SH-SY5Y (cell line): ENCODE measurements around the gene ALDH3B2.

Experiments used
- GATA2 ChIP-seq: IDR thresholded peaks from 2 replicates; pipeline ENCODE4 v1.6.1; 2011; ENCODE audit warnings: mild to moderate bottlenecking, low read depth, low read length
- GATA3 ChIP-seq: IDR thresholded peaks from 2 replicates; pipeline ENCODE4 v1.6.1; 2011; ENCODE audit warnings: low read depth, mild to moderate bottlenecking, low read length, moderate library complexity

The ALDH3B2 gene

DNA sequence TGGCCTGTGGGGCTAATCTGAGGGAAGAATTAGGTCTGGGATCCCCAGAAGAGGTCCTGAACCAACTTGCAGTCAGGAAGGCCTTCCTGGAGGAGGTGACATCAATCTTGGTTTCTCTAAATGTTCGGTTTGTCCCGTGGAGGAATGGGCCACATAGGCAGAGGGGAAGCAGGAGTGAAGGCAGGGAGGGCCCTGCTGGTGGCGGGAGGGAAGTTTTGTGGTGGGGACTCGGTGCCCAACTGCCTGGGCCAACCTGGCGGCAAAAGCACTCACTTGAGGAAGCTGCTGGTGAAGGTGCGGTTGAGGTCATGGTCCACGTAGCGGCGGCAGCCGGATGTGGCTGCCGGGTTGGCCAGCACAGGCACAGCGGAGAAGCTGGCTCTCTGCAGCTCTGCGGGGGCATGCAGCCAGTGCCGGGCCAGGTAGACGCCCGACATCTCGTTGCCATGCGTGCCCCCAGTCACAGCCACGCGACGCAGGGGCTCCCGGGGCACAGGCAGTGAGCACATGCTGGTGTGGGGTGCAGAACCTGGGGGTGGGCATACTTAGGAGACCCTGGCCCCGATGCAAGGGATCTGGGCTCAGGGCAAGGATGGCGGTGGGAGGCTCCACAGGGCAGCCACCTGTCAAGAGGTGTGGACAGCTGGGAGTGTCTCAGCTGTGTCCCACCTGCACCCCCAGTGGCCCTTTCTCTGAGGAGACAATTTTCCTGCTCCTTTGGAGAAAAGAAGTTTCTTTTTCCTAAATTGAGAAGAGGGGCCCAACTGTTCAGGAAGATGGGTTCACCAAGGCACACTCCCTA is 27.7 kb downstream of the ALDH3B2 start:
- TF ChIP-seq GATA2, result no peak

DNA sequence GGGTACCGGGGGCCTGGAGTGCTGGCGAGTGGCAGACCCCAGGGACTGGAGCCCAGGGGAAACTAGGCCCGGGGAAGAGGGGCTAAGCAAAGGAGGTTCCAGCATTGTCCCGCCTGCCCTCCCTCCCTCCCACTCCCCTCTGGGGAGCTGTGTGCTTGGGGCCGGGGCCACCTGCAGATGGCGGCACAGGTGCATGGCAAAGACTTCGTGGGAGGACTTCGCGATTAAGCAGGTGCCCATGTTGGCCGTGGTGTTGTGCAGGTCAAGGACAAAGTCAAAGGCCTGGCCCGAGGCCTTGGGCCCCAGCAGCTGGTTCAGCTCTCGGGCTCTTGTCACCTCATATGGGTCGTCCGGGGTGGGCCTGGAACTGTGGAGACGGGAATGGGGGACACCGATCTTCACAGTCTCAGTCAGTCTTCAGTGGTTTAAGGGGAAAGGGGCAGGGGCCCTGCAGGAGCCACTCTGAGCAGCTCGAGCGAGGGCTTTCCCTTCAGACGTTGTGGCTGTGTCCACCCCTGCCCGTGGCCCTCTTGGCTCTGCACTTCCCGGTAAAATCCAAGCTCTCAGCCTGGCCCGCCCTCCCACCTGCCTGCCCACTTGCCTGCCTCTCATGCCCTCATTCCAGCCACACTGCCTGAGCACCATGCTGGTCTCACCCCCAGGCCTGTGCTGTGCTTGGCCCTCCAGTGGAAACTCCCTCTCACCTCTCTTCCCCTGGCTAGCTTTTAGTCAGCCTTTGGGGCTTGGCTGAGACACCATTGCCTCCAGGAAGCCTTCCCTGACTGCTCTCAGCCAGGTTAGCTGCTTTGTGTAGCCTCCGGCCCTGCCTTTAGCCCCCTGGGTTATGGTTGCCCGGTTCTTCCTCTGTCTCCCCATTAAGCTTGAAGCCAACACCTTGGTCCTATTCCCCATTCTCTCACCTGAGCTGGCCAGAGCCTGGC is 28.6 kb downstream of the ALDH3B2 start:
- TF ChIP-seq GATA2, result no peak
- TF ChIP-seq GATA3, result no peak

DNA sequence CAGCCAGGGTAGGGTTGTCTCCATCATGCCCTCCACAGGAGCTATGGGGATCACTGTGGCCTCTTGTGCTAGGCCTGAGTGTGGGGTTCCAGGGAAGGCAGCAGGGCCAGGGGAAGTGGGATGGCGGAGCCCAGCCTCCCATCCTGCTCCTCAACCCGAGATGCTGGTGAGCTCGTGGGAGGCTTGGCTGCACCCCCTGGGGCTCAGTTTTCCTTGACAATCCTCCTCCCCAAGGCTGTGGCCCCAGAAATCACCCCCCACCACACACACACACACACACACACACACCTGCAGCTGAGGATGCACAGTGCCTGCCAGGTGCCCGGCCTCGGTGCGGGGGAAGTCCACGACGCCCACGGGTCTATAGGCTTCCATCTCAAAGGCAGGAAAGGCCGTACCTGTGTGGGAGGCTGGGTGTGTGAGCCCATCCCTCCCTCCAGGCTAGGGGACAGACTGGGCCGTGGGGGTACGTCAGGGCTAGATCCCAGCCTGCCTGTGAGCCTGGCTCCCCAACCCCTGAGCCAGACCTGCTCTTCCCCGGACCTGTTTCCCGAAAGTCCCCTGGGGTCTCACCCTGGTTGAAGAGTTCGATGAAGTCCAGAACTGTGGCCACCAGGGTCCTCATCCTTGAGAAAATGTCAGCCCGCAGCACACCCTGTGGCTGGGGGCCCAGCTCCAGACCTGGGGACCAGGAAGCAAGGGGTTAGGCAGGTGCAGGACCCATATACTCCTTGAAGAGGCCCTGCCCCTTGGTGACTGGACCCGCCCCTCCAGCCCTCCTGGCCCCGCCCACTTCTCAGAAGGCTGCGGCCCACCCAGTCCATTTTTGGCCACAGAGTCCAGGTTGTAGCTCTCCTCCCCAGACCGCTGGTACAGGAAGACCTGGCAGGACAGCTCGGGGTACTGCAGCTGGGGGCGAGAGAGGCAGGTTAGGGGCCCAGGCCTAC is 29.7 kb downstream of the ALDH3B2 start:
- TF ChIP-seq GATA2 (no peak), GATA3 (no peak)

DNA sequence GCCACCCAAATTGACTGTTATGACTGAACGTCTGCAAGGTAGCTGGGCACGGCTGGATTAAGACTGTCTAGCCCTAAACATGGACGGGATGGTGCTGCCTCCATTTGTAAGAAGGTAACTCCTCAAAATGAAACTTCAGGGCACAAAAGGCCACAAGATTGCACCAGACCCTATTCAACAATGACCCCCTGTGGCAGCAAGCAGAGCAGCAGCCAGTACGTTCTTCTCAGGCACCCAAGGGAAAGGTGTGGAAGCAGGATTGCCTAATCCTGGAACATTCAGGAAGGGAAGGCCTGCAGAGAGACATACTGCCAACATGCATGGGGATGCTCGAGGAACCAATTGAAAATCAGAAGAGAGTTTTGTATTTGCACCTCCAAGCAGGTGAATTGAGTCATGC is 30.4 kb downstream of the ALDH3B2 start:
- no peak for TF ChIP-seq GATA2
- TF ChIP-seq GATA3, result no peak

DNA sequence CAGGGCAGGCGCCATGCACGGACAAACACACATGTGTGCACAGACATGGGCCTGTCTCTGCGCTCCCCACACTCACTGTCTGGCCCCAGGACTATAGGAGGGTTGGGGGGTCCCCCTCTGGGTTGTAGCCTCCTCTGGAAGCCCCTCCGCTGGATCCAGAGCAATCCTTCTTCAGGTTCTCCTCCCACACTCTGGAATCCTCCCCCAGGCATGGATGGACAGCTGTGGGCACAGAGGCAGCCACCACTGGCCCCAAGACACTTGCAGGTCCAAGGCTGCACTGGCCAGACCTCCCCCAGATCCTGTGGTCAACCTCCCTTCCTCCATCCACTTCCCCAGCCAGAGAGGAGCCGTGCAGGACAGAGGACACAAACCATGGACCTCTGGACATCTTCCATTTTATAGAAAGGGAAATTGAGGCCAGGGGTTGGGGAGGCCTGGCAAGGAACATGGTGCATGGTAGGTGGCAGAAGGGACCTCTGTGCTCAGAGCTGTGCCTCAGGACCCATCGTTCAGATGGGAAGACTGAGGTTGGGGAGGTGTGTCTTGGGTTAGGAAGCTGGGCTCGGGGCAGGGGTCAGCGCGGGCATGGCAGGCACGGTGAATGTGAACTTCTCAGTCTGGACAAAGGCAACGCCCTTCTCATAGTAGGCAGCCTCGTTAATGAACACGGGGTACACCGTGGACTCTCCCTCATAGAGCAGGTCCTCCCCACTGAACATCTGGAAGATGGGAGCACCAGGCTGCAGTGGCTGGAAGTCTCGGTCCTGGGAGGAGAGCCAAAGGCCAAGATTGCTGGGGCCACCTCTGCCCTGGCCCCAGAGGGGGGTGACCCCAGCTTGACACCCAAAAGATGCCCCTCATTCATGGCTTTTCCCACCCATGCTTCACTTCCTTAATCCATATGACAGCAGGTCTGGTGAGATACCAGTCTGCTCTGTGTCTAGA is 32.0 kb downstream of the ALDH3B2 start:
- TF ChIP-seq GATA3, result no peak
- TF ChIP-seq GATA2, result no peak

DNA sequence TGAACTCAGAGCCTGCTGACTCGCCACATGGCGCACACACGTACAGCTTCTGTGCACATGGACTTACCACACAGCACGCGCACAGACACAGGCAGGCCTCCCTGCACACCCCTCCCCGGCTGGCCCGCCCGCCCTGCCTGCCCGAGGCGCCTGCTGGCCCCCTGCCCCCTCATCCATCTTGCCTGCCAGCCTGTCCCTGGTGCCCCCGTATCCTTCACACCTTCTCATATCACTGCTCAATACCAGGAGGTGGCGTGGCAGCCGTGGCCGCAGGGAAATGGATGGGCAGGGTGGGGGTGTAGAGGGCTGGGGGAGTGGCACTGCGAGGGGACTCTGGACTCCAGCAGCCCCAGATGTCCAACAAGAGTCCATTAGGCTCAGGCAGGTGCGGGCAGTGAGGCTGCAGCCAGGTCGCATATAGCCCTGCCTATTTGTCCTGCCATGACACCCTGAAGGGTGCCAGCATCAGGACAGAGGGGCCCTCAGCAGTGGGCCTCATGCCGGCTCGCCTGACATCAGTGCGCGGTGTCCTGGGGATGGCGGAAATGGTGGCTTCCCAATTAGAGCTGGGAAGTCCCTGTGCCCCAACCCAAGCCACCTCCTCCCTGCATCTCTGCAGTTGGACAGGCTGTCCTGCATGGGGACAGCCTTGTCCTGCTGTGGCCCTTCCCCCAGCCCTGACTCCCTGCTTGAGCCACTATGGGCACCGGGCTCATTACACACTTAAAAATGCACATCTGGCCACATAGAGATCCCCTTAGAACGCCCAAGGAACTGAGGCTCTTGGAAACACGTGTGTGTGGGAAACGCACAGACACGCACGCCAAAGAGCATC is 32.9 kb downstream of the ALDH3B2 start:
- TF ChIP-seq GATA2 (no peak), GATA3 (no peak)

DNA sequence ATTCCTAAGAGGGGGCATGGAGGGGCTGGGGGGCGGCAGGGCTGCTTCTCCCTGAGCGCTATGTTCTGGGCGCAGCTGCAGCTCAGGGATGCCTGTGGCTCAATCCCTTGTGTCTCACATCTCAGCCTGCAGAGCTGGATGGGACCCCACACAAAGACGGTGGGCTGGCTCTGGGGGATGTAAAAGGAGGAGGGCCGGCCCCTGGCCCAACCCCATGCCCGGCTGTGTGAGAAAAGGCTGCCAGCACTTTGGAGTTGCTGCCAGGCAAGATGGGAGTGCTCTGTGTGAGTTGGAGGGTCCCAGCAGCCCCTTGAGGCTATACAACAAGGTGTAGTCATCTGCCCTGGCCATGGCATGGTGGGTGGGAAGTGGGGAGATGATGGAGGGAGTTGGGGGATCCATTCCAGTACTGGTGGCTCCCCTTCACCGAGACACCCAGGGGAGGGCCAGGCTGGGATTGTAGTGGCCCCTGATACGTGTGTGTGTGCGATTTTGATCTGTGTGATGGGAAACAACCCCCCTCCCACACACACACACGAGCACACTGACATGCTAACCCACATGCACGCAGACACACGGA is 33.6 kb downstream of the ALDH3B2 start:
- no peak for TF ChIP-seq GATA2

DNA sequence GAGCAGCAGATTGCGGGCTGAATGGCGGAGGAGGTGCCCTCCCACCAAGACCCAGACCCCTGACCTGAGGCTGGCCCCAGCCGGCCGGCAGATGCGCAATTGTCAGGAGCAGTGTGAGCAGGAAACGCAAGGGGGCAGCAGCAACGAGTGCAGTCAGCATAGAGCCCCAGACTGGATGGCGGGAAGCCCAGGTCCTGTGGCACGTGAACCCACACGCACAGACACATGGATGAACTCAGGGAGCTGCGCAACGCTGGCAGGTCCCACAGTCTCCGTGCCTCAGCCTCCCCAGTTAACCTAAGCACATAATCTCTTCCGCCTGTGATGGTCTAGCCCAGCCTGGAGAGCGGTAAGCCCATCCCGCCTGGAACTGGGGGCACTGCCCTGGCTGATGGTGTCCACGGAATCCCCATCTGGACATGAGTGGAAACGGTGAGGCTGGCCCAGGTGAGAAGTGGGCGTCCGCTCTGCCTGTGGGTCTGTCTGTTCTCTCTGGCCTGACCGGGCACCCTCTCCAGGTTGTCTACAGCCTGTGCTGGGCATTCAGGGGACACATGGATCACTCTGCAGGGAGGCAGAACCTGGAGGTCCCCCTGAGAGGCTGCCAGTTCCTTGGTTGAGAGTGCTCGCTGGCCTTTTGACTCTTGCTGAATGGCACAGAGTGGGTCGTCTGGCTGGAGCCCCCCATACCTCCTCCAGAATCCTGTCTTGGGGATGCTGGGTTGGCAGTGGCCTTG is 34.2 kb downstream of the ALDH3B2 start:
- TF ChIP-seq GATA2 (no peak), GATA3 (no peak)

DNA sequence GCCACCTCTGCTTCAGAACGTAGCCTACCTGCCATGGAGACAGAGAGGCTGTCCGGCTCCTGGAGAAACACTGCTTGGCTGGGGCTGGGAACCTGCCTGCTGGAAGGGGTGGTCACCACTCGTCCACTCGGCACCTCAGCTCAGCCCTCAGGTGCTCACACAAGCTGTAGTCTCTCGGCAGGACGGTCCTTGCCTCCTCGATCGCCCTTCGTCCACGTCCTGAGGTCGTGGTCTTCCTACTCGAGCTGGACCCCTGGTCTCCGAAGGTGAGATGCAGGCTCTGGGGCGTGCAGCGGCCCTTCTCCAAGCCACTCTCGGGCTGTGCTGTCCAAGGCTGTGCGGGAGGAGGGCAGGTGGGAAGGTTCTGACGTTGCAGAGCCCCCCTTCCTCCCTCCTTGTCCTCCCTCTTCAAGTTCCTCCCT is 35.0 kb downstream of the ALDH3B2 start, which contains the start of gene TBX10:
TBX10 (minus strand) TSS at position 326 of the 422 bp plus-strand sequence; CDS start at position 35, 291 bp downstream.
- no peak for TF ChIP-seq GATA2
- TF ChIP-seq GATA3, result no peak

DNA sequence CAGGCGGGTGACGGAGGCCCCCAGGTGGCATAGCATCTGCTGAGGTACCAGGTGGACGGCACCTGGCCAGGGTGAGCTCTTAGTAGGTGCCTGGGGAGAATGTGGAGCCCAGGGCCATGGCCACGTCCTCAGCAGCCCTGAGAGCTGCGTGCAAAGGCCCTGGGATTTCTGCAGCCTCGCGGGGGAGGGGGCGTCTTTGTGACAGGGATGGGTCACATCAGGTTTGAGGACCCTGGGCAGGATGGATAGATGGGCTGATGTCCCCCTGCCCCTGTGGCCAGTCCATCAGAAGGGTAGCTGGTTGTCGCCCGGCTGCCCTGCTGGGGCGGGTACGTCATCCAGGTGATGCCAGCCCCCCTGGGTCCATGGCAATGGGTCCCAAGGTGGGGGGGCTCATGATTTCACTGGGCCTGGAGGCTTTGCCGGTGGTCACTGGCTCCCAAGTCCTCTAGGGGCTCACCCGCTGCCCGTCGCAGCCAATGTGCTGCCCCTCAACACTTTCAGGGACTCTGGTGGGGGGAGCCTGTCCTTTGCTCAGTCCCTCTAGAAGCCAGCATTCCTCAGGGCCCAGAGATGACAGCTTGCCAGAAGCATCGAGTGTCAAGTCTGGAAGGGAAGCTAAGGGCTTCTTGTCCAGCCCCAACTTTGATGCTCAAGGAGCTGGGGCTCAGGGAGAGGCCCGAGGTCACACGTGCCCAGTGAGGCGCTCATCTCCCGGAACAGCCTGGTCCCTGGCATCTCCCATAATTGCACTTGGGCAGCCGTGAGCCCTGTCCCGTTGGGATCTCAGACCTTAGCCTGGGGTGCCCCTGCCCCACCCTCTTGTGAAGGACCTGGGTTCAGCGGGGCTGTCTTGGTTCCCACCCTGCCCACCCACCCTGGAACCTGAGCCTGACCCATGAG is 35.6 kb downstream of the ALDH3B2 start:
- TF ChIP-seq GATA2 (no peak), GATA3 (no peak)
